Heart left ventricle (tissue), 16 donors: Measurements from ENCODE around the gene NECAB2. TPM values are rescaled to one million over a fixed set of nuclear protein-coding genes. Genes with fewer than 3 reads are reported as not detected.

ENCODE experiments used
- ATAC-seq, 4 donors: fragments of 200-7000 bp; cut with Tn5 transposase; one replicate each; pipeline ENCODE4 v1.9.1; 2020 to 2022; ENCODE audit warnings: moderate library complexity in 4 of 4, mild to moderate bottlenecking in 3 of 4, moderate number of reproducible peaks in 1 of 4
- DNase-seq, 5 donors: peaks; one replicate each; pipeline ENCODE4 v3.0.0-alpha.2; 2020
- H3K27ac ChIP-seq, 12 donors: fragments of 200-600 bp; sonication (generic) in 4 of 12; one replicate each; pipeline versions ENCODE4 v1.5.0 to v1.8.0; 2016 to 2022; ENCODE audit warnings: mild to moderate bottlenecking in 2 of 12
- H3K27me3 ChIP-seq, 9 donors: fragments of 200-600 bp; sonication (generic) in 2 of 9; one replicate each; pipeline versions ENCODE4 v1.5.1 to v1.8.0; 2016 to 2022; ENCODE audit warnings: mild to moderate bottlenecking in 3 of 9
- H3K36me3 ChIP-seq, 9 donors: fragments of 200-600 bp; sonication (generic) in 2 of 9; one replicate each; pipeline versions ENCODE4 v1.5.0 to v1.8.0; 2018 to 2022; ENCODE audit warnings: mild to moderate bottlenecking in 2 of 9
- H3K4me1 ChIP-seq, 12 donors: fragments of 200-600 bp; sonication (generic) in 4 of 12; one replicate each; pipeline versions ENCODE4 v1.5.0 to v1.8.0; 2016 to 2022; ENCODE audit warnings: mild to moderate bottlenecking in 3 of 12
- H3K4me3 ChIP-seq, 12 donors: fragments of 200-600 bp; sonication (generic) in 4 of 12; one replicate each; pipeline versions ENCODE4 v1.5.0 to v1.8.0; 2017 to 2022; ENCODE audit warnings: mild to moderate bottlenecking in 9 of 12, moderate library complexity in 4 of 12
- H3K9me3 ChIP-seq, 12 donors: fragments of 200-600 bp; sonication (generic) in 4 of 12; one replicate each; pipeline versions ENCODE4 v1.5.0 to v1.8.0; 2016 to 2022; ENCODE audit warnings: mild to moderate bottlenecking in 1 of 12
- CTCF ChIP-seq, 12 donors: fragments of 200-600 bp; sonication (generic) in 4 of 12; IDR thresholded peaks; one replicate each; pipeline versions ENCODE4 v1.5.0 to v1.8.0; 2018 to 2022; ENCODE audit warnings: antibody characterized with exemption in 12 of 12, mild to moderate bottlenecking in 5 of 12
- POLR2A ChIP-seq, 2 donors: fragments of 450-650 bp; IDR thresholded peaks; one replicate each; pipeline ENCODE4 v1.6.1; 2017; ENCODE audit warnings: antibody characterized with exemption in 2 of 2, mild to moderate bottlenecking in 2 of 2, moderate library complexity in 2 of 2
- WGBS, 4 donors: extraction: QIAGEN DNeasy Blood & Tissue Kit in 2 of 4; methylation state at CpG; one replicate each; pipeline versions ENCODE4 v1.1.5 to v1.1.7; 2013 to 2018; 5-methylcytosine and 5-hydroxymethylcytosine counted together
- intact Hi-C, 10 donors: fragments of 100-400 bp; cut with DNase I; formaldehyde crosslinking; loops; one replicate each; pipeline versions ENCODE4 v1.11.1 to v1.14.2; 2022
- polyA plus RNA-seq, 2 donors: library from polyadenylated mRNA; stranded (reverse); fragments of 200-250 nt; gene quantifications; one replicate each; pipeline ENCODE4 v1.2.3, GENCODE V29; 2013
- total RNA-seq, 9 donors: library from RNA; depleted of rRNA in 2 of 9; stranded (reverse); fragments of >200 nt in 2 of 9; fragmentation: NEBNext Ultra II Directional in 3 of 9; extraction: Animal tissue kit (Norgen Biotek cat#: 25700) in 3 of 9; gene quantifications; one replicate each; pipeline versions ENCODE4 v1.1.0 to v1.2.4, GENCODE V29; 2016 to 2023
- donor health status: ischemic (EF 13 %, LVEDD 7.1; RV severe dilation, severe dysfunction).
- donor health status: healthy with polysubstance abuse.
- donor health status: DM: no; HTN: yes; CAD: no.
- donor health status: DM: no; HTN: no; CAD: no.
- donor health status: ischemic (EF 25% LVEDD 6.9; RV normal size, moderate dysfunction).
- donor health status: ischemic (EF 25% LVEDD 5.7; RV mildly dilated, moderate dysfunction).
- donor health status: healthy.
- donor health status: DM: yes; HTN: yes; CAD: no.
- donor health status: ischemic (EF 35%, LVEDD 5.7; RV mildly dilated, moderate dysfunction).
- donor health status: nonischemic (EF 11% LVEDD 7.7; RV severe dilation, severe dysfunction).
- donor health status: DM: yes; HTN: yes; CAD: no.
- donor health status: PGD.
- donor health status: ischemic (EF 29% LVEDD 5.4; RV normal size, mild dysfunction).
- donor health status: nonischemic (EF 23%, LVEDD 6.1; RV moderate dilation, normal function).

The NECAB2 gene
- total and polyA plus RNA-seq, 11 donors = 0.24 to 2.1 (median 0.88) TPM; not detected in 2

- DNase-seq (no peak), ATAC-seq (no peak)
- Histone ChIP-seq H3K4me1 (peaks cover 0 to 9% (median 2%) of the 10 kb centered on the region in 12 donors), H3K27me3 (peaks cover 0 to 8% (median 0%) of the 10 kb centered on the region in 9 donors), H3K27ac (no peak overlapping the region), H3K9me3 (peaks cover 0 to 12% (median 1%) of the 10 kb centered on the region in 12 donors), H3K4me3 (no peak overlapping the region), H3K36me3 (no peaks in the 10 kb centered on the region)
- 92 to 96% (median 93%) methylated on average over 12 of the region's 12 CpGs for WGBS, 4 donors
- intact Hi-C loops = no loop called here
- TF ChIP-seq POLR2A (IDR thresholded peaks at IDR 0.05) = no peak
- no peak for TF ChIP-seq CTCF (IDR thresholded peaks at IDR 0.05)
Measured at GRCh38 chr16:84038469-84038868, 70.4 kb downstream of the NECAB2 start.

- Histone ChIP-seq H3K36me3 (no peaks in the 10 kb centered on the region), H3K4me1 (peaks cover 0 to 15% (median 4%) of the 10 kb centered on the region in 12 donors), H3K4me3 (no peak overlapping the region), H3K27ac (no peak overlapping the region), H3K9me3 (peaks cover 0 to 12% (median 1%) of the 10 kb centered on the region in 12 donors), H3K27me3 (peaks cover 0 to 12% (median 0%) of the 10 kb centered on the region in 9 donors)
- TF ChIP-seq CTCF (IDR thresholded peaks at IDR 0.05) (no peak), POLR2A (IDR thresholded peaks at IDR 0.05) (no peak)
- intact Hi-C loops = no loop called here
- DNase-seq = peak in 2 of 5 donors; percentile 3 to 15
- no peak for ATAC-seq
- 90 to 96% (median 92%) methylated on average over 12 of the region's 12 CpGs for WGBS, 4 donors
Measured at GRCh38 chr16:84039696-84040095, 71.7 kb downstream of the NECAB2 start.

- Histone ChIP-seq H3K9me3 (peaks cover 0 to 12% (median 1%) of the 10 kb centered on the region in 12 donors), H3K4me3 (no peak overlapping the region), H3K4me1 (peaks cover 0 to 15% (median 4%) of the 10 kb centered on the region in 12 donors), H3K27ac (no peak overlapping the region), H3K27me3 (peaks cover 0 to 12% (median 0%) of the 10 kb centered on the region in 9 donors), H3K36me3 (no peaks in the 10 kb centered on the region)
- ATAC-seq = peak in 1 of 4 donors; percentile 4
- 64 to 78% (median 73%) methylated on average over 14 of the region's 14 CpGs for WGBS, 4 donors
- intact Hi-C loops = no loop called here
- TF ChIP-seq POLR2A (IDR thresholded peaks at IDR 0.05) (no peak), CTCF (IDR thresholded peaks at IDR 0.05) (no peak)
- DNase-seq = peak in 1 of 5 donors; percentile 25
Measured at GRCh38 chr16:84040226-84040822, 72.3 kb downstream of the NECAB2 start.

DNA sequence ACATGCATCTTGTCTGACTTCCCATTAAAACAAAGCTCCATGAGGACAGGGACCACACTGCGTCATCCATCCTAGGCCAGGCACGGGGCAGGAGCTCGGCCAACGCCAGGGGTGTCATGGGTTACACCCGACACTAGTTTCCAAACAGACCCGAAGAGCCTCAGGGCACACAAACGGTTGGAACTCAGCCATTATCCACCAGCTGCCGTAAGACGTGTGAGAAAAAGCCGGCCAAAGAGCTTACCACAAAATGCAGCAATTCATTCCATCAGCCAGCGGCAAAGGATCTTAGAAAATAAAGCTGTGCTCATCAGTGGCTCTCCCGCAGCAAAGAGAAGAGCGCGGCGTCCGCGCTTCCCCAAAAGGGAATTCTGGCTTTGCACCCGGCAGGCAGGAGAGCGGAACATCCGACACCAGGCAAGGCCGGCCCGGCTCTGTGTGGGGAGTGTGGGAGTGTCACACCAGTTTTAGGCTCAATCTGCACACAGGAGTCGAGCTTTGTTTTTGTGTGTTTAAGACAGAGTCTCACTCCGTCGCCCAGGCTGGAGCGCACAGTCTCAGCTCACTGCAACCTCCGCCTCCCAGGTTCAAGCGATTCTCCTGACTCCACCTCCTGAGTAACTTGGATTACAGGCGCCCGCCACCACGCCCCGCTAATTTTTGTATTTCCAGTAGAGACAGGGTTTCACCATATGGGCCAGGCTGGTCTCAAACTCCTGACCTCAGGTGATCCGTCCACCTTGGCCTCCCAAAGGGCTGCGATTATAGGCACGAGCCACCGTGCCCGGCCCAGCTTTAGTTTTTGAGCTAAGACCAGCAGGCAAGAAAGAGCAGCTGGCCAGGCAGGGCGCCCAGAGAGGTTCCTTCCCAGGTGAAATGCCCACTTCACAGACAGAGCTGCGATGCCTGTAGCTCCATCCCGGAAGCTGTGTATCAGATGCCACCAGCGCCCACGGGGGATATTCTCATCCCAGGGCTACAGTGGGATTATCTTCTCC is 73.1 kb downstream of the NECAB2 start:
- 80 to 86% (median 84%) methylated on average over 42 of the region's 42 CpGs for WGBS, 4 donors
- ATAC-seq = no peak
- TF ChIP-seq POLR2A (IDR thresholded peaks at IDR 0.05) (no peak), CTCF (IDR thresholded peaks at IDR 0.05) (no peak)
- Histone ChIP-seq H3K27me3 (peaks cover 0 to 12% (median 0%) of the 10 kb centered on the region in 9 donors), H3K9me3 (peaks cover 0 to 4% (median 0%) of the 10 kb centered on the region in 12 donors), H3K27ac (no peak overlapping the region), H3K36me3 (no peaks in the 10 kb centered on the region), H3K4me1 (peaks cover 0 to 15% (median 4%) of the 10 kb centered on the region in 12 donors), H3K4me3 (no peak overlapping the region)
- DNase-seq = peak in 2 of 5 donors; percentile 11 to 55
- intact Hi-C loops = no loop called here
